CD4-positive, alpha-beta T cell treated with Interleukin-6 for 4 hours (primary cell): ENCODE data around the gene KBTBD3.
"Not testable (repeated sequence)": the region's sequence is repeated elsewhere in the genome, so short reads cannot be mapped to it uniquely, and the experiment has no call there.

Experiments used
- DNase-seq: peaks from one replicate; pipeline ENCODE4 v3.0.0-alpha.2; 2020; ENCODE audit warnings: mixed read lengths

The KBTBD3 gene

DNA sequence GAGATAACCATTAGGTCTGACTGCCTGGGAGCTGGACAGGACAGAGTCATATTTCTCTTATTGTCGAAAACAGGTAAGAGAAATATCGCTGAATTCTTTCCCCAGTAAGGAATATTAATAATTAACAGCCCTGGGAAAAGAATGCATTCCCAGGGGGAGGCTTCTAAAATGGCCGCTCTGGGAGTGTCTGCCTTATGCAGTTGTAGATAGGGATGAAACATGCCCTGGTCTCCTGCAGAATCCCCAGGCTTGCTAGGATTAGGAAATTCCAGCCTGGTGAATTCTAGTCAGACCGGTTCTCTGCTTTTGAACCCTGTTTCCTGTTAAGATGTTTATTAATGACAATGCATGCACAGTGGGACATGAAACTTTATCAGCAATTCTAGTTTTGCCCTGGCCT lies 74.1 kb downstream of the KBTBD3 start:
- DNase-seq = not testable (repeated sequence)

GRCh38 chr11:106001304-106002012 lies 75.7 kb downstream of the KBTBD3 start:
- no peak for DNase-seq
